Suppressor macrophage (primary cell): Measurements from ENCODE around the gene SOBP.
"Not testable (repeated sequence)": the region's sequence is repeated elsewhere in the genome, so short reads cannot be mapped to it uniquely, and the experiment has no call there.

Source experiments
- DNase-seq, 4 experiments: peaks; one replicate each; pipeline ENCODE4 v3.0.0-alpha.2; 2020 to 2022

The SOBP gene

GRCh38 chr6:107523794-107524193 lies 33.9 kb downstream of the SOBP start:
- no peak for DNase-seq

- DNase-seq: no peak
Observed at GRCh38 chr6:107524626-107525025, 34.7 kb downstream of the SOBP start.

DNA sequence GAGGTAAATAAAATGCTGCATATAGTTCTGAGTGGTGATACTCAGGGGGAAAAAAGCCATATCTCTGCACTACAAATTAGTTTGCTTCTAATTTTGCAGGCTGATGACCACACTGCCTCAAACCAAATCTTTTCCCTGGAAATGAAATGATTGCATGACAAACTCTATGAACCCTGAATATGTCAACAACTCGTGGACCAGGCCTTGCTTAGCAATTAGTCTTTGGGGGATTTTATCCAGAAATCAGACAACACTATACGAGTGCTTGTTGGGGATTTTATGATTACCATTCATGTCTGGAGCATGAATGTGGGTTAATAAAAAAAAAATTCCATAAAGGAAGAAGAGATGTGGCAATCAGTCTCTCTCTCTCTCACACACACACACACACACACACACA lies 42.0 kb downstream of the SOBP start:
- no peak for DNase-seq

GRCh38 chr6:107532706-107533105 lies 42.8 kb downstream of the SOBP start:
- no peak for DNase-seq

DNA sequence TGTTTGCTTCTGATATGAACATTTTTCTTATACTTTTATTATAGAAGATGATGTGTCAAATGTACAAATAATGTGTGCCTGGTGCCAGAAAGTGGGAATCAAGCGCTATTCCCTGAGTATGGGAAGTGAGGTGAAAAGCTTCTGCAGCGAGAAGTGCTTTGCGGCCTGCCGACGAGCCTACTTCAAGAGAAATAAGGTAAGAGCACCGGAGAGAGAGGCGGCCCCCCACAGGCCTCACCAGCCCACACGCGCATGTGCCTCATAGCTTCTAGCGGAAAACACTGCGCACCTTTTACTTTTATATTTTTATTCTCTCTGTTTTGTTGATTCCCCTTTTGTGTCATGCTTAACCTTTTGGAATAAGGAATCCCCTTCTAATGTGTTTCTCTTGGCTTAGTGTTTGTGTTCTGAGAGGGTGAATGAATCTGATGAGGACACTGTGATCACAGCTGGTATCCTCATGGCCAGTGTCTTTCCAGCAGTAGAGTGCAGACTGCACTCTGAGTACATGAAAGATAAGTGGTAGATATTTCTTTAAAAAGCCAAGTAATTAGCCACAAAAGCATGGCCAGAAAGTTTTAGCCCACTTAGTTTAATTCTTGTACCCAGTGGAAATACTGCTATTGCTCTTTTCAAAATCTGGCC lies 43.6 kb downstream of the SOBP start:
- DNase-seq: no peak

DNA sequence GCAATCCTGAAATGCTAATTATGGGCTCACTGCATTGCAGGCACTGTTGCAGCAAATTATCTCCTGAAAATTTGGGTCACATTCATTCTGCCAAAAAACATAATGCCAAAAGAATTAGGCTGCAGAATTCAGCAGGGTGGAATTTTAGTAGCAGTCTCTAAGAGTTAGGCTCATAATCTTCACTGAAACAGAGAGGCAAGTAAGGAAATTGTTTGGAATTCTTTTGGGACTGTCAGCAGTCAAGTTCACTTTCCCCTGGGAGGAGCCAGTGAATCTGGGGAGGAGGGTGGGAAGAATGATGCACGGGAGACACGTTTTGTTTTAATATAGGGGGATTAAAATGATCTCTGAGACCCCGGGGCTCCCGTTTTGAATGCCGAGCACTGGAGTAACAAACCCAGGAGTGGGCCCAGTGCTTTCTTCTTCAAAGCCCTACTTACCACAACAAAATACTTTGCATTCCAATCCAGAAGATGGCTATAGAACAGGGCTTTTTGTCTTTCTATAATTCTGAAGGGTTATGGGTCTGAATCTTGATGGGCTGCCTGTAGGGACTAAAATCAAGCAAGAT lies 44.7 kb downstream of the SOBP start:
- no peak for DNase-seq

DNA sequence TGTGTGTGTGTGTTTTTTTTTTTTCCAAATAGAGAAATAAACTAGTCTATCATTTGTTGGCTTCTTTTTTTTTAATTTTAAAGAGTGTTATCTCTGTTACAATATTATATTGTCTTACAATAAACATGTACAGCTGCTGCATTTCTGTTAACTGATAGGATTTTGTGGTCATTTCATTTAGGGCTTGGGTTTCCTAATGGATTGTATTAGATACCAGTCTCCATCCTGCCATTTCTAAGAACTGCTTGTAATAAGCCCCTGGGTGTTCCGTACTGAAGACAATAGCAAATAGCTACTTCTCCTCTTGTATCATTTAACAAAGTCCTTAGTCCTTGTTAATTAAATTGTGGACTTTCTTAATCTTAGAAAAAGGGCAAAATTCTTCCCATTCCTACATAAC lies 45.7 kb downstream of the SOBP start:
- no peak for DNase-seq

- no peak for DNase-seq
Observed at GRCh38 chr6:107536180-107536961, 46.5 kb downstream of the SOBP start.

DNA sequence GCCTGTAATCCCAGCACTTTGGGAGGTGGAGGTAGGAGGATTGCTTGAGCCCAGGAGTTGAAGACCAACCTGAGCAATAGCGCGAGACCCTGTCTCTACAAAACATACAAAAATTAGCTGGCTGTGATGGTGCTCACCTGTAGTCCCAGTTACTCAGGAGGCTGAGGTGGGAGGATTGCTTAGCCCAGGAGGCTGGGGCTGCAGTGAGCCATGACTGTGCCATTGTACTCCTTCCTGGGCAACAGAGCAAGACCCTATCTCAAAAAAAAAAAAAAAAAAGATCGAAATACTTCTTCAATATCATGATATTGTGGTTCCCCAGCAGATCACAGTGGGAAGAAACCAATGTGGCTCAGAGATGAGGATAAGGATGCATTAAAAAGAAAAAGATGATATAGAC lies 47.6 kb downstream of the SOBP start:
- no peak for DNase-seq

DNA sequence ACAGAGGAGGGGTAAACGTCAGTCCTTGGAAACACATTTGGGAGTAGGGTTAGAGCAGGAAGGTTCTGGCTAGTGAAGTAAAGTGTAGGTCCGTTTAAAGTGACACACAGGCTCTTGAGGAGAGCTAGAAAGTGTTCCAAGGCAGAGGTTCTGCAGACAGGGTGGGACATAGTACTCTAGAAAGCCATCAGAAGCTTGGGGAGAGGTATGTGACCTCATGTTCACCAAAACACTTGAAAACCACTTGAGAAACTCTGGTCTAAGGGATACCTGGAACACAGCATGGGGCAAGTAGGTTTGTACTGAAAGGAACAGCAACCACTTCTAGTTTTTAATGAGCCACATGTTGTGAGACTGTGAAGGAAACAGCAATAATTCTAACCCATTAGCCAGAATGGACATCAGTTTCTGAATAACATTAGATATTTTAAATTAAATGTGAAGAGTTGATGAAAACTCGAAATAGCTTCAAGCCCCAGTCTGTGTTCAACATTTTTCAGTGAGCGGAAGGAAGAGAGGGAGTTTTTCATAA lies 49.0 kb downstream of the SOBP start:
- DNase-seq: no peak

DNA sequence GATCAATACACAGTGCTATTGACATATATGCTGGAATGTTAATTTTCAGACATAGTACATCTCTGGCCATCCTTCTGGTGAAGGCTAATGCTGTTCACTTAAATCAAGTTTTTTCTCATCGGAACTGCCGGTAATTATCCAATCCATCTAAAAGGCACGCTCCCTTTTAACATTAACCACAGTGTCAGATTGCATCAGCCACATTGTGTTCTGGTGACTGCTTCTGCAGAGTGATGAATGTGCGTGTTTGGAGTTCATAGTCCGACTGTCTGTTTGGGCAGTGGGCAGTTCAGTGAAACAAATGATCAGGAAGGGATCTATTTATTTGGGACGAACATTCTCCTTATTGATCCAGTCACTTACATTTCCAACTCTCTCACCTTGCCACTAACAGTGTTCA lies 49.5 kb downstream of the SOBP start:
- DNase-seq: no peak

GRCh38 chr6:107539849-107540464 lies 50.0 kb downstream of the SOBP start:
- DNase-seq: no peak

GRCh38 chr6:107540465-107540857 lies 50.5 kb downstream of the SOBP start:
- DNase-seq: no peak

GRCh38 chr6:107542192-107542668 lies 52.3 kb downstream of the SOBP start:
- no peak for DNase-seq

DNA sequence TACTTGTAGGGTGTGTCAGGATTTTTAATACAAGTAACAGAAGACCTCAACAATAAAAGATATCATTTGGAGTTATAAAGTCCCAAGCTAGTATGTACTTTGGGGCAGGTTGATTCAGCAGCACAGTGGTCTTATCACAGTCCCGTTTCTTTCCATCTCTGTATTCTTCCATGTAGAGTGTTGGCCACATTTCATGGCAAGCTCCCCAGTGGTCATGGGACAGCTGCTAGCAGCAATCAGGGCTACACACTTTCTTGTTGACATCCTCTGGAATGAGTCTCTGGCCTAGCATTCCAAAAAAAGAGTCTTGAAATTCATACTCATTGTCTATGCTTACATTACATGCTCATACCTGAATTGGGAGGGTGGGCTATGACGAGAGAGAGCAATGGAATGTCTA lies 53.2 kb downstream of the SOBP start:
- no peak for DNase-seq

- no peak for DNase-seq
Observed at GRCh38 chr6:107543567-107543966, 53.6 kb downstream of the SOBP start.

DNA sequence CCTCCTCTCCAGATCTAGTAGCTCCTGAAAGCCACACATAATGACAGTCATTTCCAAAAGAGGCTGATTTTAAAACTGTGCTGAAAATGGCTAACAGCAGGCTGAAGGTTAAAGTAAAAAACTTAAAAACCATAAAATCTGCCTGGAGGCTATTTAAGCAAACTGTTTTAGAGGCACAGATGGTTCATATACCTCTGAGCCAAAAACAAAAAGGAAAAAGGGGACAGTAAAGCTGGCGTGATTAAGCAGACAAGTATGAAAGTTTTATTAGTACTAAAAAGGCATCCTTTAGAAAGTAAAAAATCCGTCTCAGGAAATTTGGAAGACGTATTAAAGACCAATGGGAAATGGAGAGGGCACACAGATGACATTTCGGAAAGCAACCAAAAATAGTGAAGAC lies 55.8 kb downstream of the SOBP start:
- no peak for DNase-seq

DNA sequence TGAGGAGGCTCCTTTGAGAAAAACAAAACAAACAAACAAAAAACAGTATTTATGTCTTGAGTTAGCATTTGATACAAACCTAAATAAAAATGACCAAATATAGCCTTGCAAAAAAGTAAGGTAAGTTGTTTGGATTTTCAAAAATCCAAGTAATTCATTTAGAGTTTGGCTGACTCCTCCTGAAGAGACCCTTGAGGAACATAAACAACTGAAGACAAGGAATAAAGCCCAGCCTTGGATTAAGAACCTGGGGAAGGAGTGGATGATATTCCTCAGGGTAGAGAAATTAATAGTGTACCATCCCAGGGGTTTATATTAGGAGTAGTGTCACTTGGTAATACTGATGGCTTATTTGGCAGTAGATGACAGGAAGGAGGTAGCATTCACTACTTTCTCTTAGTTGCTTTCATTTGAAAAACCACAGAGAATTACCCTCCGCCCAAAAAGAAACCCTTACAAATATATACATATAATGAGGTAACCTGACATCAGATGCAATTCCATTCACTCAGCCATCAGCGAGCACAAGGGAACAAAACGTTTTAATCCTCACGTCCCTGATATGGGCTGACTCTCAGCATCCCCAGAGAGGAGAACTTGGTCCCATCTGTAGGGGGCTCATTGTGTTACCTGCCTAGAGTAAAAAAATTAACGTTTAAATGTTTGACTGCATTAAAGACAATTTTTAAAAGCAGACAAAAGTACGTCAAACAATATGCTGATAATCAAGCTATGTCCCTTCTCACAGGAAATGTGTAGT lies 57.0 kb downstream of the SOBP start:
- no peak for DNase-seq

DNA sequence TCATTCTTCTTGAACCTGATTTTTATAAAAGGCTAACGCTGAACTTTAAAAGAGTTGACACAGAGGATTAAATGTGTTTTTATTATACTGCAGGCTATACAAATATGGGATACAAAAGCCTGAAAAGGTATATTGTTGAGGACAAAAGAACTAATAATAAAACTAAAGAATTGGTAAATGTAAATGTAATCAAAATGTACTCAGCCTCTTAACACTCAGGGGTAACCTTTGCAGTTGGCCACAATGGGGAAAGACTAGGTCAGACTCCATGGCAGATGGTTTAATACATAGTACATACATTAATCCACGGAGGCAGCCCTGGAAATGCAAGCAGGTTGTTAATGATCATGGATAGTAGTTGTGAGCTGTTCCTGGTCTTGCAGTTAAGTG lies 57.5 kb downstream of the SOBP start:
- no peak for DNase-seq

- no peak for DNase-seq
Observed at GRCh38 chr6:107550241-107550840, 60.4 kb downstream of the SOBP start.

GRCh38 chr6:107550906-107551305 lies 61.0 kb downstream of the SOBP start:
- DNase-seq: no peak

- DNase-seq: not testable (repeated sequence)
Observed at GRCh38 chr6:107553121-107553520, 63.2 kb downstream of the SOBP start.
